ENCODE results near the gene KIAA1191.

DNA sequence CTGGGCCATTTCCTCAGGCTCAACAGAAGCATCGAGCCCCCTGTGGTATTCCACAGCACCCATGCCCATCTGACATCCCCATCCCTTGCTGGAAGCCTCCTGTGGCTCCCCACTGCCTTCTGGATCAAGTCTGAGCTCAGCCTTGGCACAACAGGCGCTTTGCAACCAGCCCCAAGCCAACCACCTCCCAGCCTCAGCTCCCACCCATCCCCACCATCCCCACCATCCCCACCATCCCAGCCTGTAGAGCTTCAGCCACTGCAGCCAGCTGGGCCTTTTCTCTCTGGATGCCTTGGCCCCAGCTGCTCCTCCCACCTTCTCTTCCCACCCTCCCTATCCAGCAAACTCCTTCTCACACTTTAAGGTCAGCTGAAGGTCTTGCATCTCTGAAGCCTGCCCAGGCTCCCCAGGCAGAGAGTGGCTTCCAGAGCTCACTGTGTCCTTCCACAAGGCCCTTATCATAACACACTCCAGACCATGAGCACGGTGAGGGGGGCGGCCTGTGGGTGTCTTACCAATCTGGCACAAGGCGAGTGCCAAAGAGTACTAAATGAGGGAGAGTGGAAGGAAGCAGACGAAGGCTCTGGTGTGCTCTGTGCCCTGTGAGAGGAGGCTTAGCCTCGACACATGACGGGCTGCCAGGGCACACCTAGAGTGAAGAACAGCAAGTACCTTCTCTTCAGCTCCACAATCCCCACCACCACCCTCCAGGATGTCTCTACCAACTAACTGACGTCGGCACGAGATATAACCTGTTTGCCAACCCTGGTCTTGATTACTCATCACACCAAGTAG, 33.5 kb upstream of the KIAA1191 start:
- TF ChIP-seq TCF4 (CRISPR knock-in tag; IDR thresholded peaks at IDR 0.05; ENCODE audit: borderline replicate concordance) (no peak), ZNF8 (CRISPR knock-in tag; IDR thresholded peaks at IDR 0.05) (no peak)
- TF ChIP-seq, protein P1, sequence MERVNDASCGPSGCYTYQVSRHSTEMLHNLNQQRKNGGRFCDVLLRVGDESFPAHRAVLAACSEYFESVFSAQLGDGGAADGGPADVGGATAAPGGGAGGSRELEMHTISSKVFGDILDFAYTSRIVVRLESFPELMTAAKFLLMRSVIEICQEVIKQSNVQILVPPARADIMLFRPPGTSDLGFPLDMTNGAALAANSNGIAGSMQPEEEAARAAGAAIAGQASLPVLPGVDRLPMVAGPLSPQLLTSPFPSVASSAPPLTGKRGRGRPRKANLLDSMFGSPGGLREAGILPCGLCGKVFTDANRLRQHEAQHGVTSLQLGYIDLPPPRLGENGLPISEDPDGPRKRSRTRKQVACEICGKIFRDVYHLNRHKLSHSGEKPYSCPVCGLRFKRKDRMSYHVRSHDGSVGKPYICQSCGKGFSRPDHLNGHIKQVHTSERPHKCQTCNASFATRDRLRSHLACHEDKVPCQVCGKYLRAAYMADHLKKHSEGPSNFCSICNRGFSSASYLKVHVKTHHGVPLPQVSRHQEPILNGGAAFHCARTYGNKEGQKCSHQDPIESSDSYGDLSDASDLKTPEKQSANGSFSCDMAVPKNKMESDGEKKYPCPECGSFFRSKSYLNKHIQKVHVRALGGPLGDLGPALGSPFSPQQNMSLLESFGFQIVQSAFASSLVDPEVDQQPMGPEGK (CRISPR knock-in tag; IDR thresholded peaks at IDR 0.05; ENCODE audit: borderline replicate concordance), result no peak
